ENCODE results near the gene CNPY1.
A peak's percentile ranks its signal among the peaks of the same experiment; 100 is the strongest.
"Not testable (repeated sequence)": the region's sequence is repeated elsewhere in the genome, so short reads cannot be mapped to it uniquely, and the experiment has no call there.

The CNPY1 gene

GRCh38 chr7:155546449-155546848 lies at the start of gene CNPY1:
Gene CNPY1 (minus strand): TSS chr7:155546559. CDS start chr7:155545929, 630 bp downstream.
- DNase-seq (ENCODE audit: low read depth): not testable (repeated sequence)

GRCh38 chr7:155594961-155595366 lies 48.6 kb upstream of the CNPY1 start:
- no peak for DNase-seq (ENCODE audit: low read depth)

- DNase-seq (ENCODE audit: low read depth): no peak
Observed at GRCh38 chr7:155594163-155594732, 47.9 kb upstream of the CNPY1 start.

GRCh38 chr7:155593461-155594162 lies 47.3 kb upstream of the CNPY1 start:
- DNase-seq (ENCODE audit: low read depth): no peak

- no peak for DNase-seq (ENCODE audit: low read depth)
Observed at GRCh38 chr7:155591055-155591775, 44.9 kb upstream of the CNPY1 start.

GRCh38 chr7:155590215-155591018 lies 44.1 kb upstream of the CNPY1 start:
- no peak for DNase-seq (ENCODE audit: low read depth)

GRCh38 chr7:155589001-155589980 lies 42.9 kb upstream of the CNPY1 start:
- no peak for DNase-seq (ENCODE audit: low read depth)

- no peak for DNase-seq (ENCODE audit: low read depth)
Observed at GRCh38 chr7:155588468-155588998, 42.2 kb upstream of the CNPY1 start.

- no peak for DNase-seq (ENCODE audit: low read depth)
Observed at GRCh38 chr7:155587486-155587885, 41.1 kb upstream of the CNPY1 start.

GRCh38 chr7:155586843-155587440 lies 40.6 kb upstream of the CNPY1 start:
- DNase-seq (ENCODE audit: low read depth): no peak

GRCh38 chr7:155585951-155586350 lies 39.6 kb upstream of the CNPY1 start:
- DNase-seq (ENCODE audit: low read depth): no peak

GRCh38 chr7:155585532-155585895 lies 39.2 kb upstream of the CNPY1 start:
- DNase-seq (ENCODE audit: low read depth): no peak

GRCh38 chr7:155584763-155585531 lies 38.6 kb upstream of the CNPY1 start:
- DNase-seq (ENCODE audit: low read depth): peak; percentile 26

GRCh38 chr7:155584261-155584660 lies 37.9 kb upstream of the CNPY1 start:
- DNase-seq (ENCODE audit: low read depth): no peak

GRCh38 chr7:155583636-155584035 lies 37.3 kb upstream of the CNPY1 start:
- no peak for DNase-seq (ENCODE audit: low read depth)

GRCh38 chr7:155581954-155582353 lies 35.6 kb upstream of the CNPY1 start:
- no peak for DNase-seq (ENCODE audit: low read depth)

- DNase-seq (ENCODE audit: low read depth): no peak
Observed at GRCh38 chr7:155581107-155581830, 34.9 kb upstream of the CNPY1 start.

- DNase-seq (ENCODE audit: low read depth): no peak
Observed at GRCh38 chr7:155580367-155580766, 34.0 kb upstream of the CNPY1 start.

- no peak for DNase-seq (ENCODE audit: low read depth)
Observed at GRCh38 chr7:155579565-155579964, 33.2 kb upstream of the CNPY1 start.

Data from ELR (cell line).